ENCODE data around the gene CCDC9.
A peak's percentile ranks its signal among the peaks of the same experiment; 100 is the strongest.
"Not testable (repeated sequence)": the region's sequence is repeated elsewhere in the genome, so short reads cannot be mapped to it uniquely, and the experiment has no call there.

CCDC9 gene

GRCh38 chr19:47273313-47274070 is 17.2 kb downstream of the CCDC9 start:
- H3K27ac ChIP-seq (ENCODE audit: low read depth, low read length), result peak overlapping the region; percentile 100
- H3K9ac ChIP-seq (ENCODE audit: low read length), result peak overlapping the region; percentile 93
- peaks cover 12% of the 10 kb centered on the region for H3K4me1 ChIP-seq (ENCODE audit: control insufficient read depth, insufficient read depth, low read length)
- H3K36me3 ChIP-seq (ENCODE audit: control insufficient read depth, insufficient read depth, low read length), result peaks cover 12% of the 10 kb centered on the region
- peak overlapping the region; percentile 94 for H3K4me3 ChIP-seq (ENCODE audit: low read length)
- H3K27me3 ChIP-seq (ENCODE audit: control insufficient read depth, insufficient read depth, low read length), result no peaks in the 10 kb centered on the region

GRCh38 chr19:47274071-47274890 is 18.0 kb downstream of the CCDC9 start, which contains the start of gene INAFM1:
Gene INAFM1 (plus strand): TSS chr19:47274885. CDS start chr19:47274920, 35 bp downstream.
- Histone ChIP-seq H3K27me3 (ENCODE audit: control insufficient read depth, insufficient read depth, low read length) (no peaks in the 10 kb centered on the region), H3K27ac (ENCODE audit: low read depth, low read length) (peak within 1 kb of the TSS; percentile 100), H3K4me3 (ENCODE audit: low read length) (peak within 1 kb of the TSS; percentile 94), H3K9ac (ENCODE audit: low read length) (peak within 1 kb of the TSS; percentile 93), H3K36me3 (ENCODE audit: control insufficient read depth, insufficient read depth, low read length) (peaks cover 12% of the 10 kb centered on the region), H3K4me1 (ENCODE audit: control insufficient read depth, insufficient read depth, low read length) (peaks cover 12% of the 10 kb centered on the region)

DNA sequence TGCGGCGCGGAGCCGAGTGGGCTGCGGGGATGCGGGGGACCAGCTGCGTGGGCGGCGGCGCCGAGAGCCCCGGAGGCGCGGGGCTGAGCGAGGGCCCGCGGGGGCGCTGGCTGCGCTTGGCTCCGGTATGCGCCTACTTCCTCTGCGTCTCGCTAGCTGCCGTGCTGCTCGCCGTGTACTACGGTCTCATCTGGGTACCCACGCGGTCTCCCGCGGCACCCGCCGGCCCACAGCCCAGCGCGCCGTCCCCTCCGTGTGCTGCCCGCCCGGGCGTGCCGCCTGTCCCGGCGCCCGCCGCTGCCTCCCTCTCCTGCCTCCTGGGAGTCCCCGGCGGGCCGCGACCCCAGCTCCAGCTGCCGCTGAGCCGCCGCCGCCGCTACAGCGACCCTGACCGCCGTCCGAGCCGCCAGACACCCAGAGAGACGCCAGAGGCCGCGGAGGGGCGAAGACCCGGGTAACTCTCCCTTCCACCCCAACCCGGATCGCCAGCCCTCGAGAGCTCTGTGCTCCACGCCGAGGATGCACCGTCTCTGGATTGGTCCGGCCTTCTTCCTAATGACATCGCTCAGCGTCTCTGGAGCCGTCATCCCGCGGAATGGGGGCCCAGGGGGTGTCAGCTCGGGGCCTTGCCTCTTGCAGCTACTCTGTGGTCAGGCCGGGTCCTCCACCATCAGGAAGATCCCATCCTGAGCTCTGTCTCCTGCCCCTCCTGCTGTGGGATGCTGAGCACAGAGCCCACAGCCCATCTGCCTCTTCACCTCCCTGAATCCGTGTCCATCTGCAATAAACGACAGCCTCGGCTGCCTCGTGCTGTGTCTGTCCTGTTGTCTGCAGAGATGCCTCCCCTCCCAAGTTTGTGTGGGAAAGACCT is 18.8 kb downstream of the CCDC9 start:
- Histone ChIP-seq H3K27ac (ENCODE audit: low read depth, low read length) (peak overlapping the region; percentile 48), H3K4me3 (ENCODE audit: low read length) (peak overlapping the region; percentile 69), H3K27me3 (ENCODE audit: control insufficient read depth, insufficient read depth, low read length) (no peaks in the 10 kb centered on the region), H3K36me3 (ENCODE audit: control insufficient read depth, insufficient read depth, low read length) (peaks cover 10% of the 10 kb centered on the region), H3K9ac (ENCODE audit: low read length) (no peak overlapping the region), H3K4me1 (ENCODE audit: control insufficient read depth, insufficient read depth, low read length) (peaks cover 12% of the 10 kb centered on the region)

DNA sequence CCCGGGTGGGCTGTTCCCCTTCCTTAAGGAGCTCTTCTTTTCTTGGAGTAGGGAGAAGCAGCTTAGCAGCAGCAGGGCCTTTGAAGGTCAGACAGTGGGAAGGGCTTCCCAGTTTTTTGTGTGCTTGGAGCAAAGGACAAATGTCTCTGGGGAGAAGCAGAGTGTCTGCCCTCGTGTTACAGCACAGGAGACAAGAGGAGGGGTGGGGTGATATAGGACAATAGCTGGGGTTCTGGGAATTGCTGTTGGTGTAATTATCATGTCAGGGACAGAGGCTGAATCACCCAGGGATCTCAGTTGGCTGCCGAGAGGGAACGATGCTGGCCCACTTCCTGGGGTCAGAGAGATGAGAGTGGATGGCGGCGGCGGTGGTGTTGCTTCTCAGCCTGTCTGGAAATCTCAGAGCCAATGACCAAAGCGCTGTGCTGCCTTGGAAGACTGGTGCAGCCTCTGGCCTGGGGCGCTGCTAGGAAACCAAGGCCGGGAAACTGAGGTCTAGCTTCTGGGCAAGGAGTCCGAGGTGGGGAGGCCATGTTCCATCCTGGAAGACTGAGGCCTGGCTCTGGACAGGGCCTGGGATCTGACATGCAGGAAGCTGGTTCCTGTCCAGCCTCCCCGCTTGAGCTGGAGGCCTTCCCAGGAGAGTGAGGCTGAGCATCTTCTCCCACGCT is 19.6 kb downstream of the CCDC9 start:
- peaks cover 12% of the 10 kb centered on the region for H3K4me1 ChIP-seq (ENCODE audit: control insufficient read depth, insufficient read depth, low read length)
- peak overlapping the region; percentile 48 for H3K27ac ChIP-seq (ENCODE audit: low read depth, low read length)

GRCh38 chr19:47276513-47276912 is 20.2 kb downstream of the CCDC9 start:
- not testable (repeated sequence) for H3K4me3 ChIP-seq (ENCODE audit: low read length); H3K9ac ChIP-seq (ENCODE audit: low read length); H3K36me3 ChIP-seq (ENCODE audit: control insufficient read depth, insufficient read depth, low read length); H3K27me3 ChIP-seq (ENCODE audit: control insufficient read depth, insufficient read depth, low read length)
- H3K4me1 ChIP-seq (ENCODE audit: control insufficient read depth, insufficient read depth, low read length), result peaks cover 12% of the 10 kb centered on the region
- peak overlapping the region; percentile 48 for H3K27ac ChIP-seq (ENCODE audit: low read depth, low read length)

More for the DNA sequence above, 19.6 kb downstream of the CCDC9 start:
- H3K36me3 ChIP-seq (ENCODE audit: control insufficient read depth, insufficient read depth, low read length), result peaks cover 5% of the 10 kb centered on the region
- no peak overlapping the region for H3K9ac ChIP-seq (ENCODE audit: low read length)
- peak overlapping the region; percentile 2 for H3K4me3 ChIP-seq (ENCODE audit: low read length)
- H3K27me3 ChIP-seq (ENCODE audit: control insufficient read depth, insufficient read depth, low read length), result no peaks in the 10 kb centered on the region

- H3K27ac ChIP-seq (ENCODE audit: low read depth, low read length), result no peak overlapping the region
- H3K36me3 ChIP-seq (ENCODE audit: control insufficient read depth, insufficient read depth, low read length), result no peaks in the 10 kb centered on the region
- no peaks in the 10 kb centered on the region for H3K27me3 ChIP-seq (ENCODE audit: control insufficient read depth, insufficient read depth, low read length)
- H3K9ac ChIP-seq (ENCODE audit: low read length), result no peak overlapping the region
- peaks cover 11% of the 10 kb centered on the region for H3K4me1 ChIP-seq (ENCODE audit: control insufficient read depth, insufficient read depth, low read length)
- no peak overlapping the region for H3K4me3 ChIP-seq (ENCODE audit: low read length)
Observed at GRCh38 chr19:47280183-47280797, 24.0 kb downstream of the CCDC9 start.

- Histone ChIP-seq H3K9ac (ENCODE audit: low read length) (no peak overlapping the region), H3K4me3 (ENCODE audit: low read length) (no peak overlapping the region), H3K4me1 (ENCODE audit: control insufficient read depth, insufficient read depth, low read length) (no peaks in the 10 kb centered on the region), H3K36me3 (ENCODE audit: control insufficient read depth, insufficient read depth, low read length) (no peaks in the 10 kb centered on the region), H3K27ac (ENCODE audit: low read depth, low read length) (no peak overlapping the region), H3K27me3 (ENCODE audit: control insufficient read depth, insufficient read depth, low read length) (no peaks in the 10 kb centered on the region)
Observed at GRCh38 chr19:47283405-47284059, 27.2 kb downstream of the CCDC9 start.

DNA sequence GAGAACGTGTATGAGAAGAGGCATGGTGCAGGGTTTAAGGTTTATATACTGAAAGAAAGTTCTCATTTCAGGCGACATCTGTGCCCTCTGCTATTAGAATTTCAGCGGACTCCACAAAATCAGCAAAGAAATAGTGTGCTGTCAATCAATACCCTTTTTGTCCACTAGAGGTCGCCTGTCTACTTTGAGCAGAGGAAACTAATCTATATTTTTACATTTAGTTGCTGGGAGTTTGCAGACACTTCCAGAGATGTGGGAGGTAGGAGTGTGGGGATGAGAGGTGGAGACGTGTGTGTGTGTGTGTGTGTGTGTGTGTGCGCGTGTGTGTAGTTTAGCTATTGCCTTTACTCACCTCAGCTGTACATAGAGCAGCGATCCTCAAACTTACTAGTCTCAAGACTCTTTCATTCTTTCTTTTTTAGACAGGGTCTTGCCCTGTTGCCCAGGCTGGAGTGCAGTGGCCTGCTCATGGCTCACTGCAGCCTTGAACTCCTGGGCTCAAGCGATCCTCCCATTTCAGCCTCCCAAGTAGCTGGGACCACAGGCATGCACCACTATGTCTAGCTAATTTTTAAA is 28.1 kb downstream of the CCDC9 start:
- Histone ChIP-seq H3K4me3 (ENCODE audit: low read length) (no peak overlapping the region), H3K36me3 (ENCODE audit: control insufficient read depth, insufficient read depth, low read length) (no peaks in the 10 kb centered on the region), H3K4me1 (ENCODE audit: control insufficient read depth, insufficient read depth, low read length) (no peaks in the 10 kb centered on the region), H3K27ac (ENCODE audit: low read depth, low read length) (no peak overlapping the region), H3K9ac (ENCODE audit: low read length) (no peak overlapping the region), H3K27me3 (ENCODE audit: control insufficient read depth, insufficient read depth, low read length) (no peaks in the 10 kb centered on the region)

GRCh38 chr19:47296036-47296435 is 39.7 kb downstream of the CCDC9 start:
- Histone ChIP-seq H3K27ac (ENCODE audit: low read depth, low read length) (no peak overlapping the region), H3K36me3 (ENCODE audit: control insufficient read depth, insufficient read depth, low read length) (no peaks in the 10 kb centered on the region), H3K4me3 (ENCODE audit: low read length) (no peak overlapping the region), H3K9ac (ENCODE audit: low read length) (no peak overlapping the region), H3K4me1 (ENCODE audit: control insufficient read depth, insufficient read depth, low read length) (no peaks in the 10 kb centered on the region), H3K27me3 (ENCODE audit: control insufficient read depth, insufficient read depth, low read length) (no peaks in the 10 kb centered on the region)

- H3K9ac ChIP-seq (ENCODE audit: low read length); H3K27ac ChIP-seq (ENCODE audit: low read depth, low read length); H3K36me3 ChIP-seq (ENCODE audit: control insufficient read depth, insufficient read depth, low read length); H3K4me3 ChIP-seq (ENCODE audit: low read length); H3K27me3 ChIP-seq (ENCODE audit: control insufficient read depth, insufficient read depth, low read length); H3K4me1 ChIP-seq (ENCODE audit: control insufficient read depth, insufficient read depth, low read length): not testable (repeated sequence)
Observed at GRCh38 chr19:47300867-47301266, 44.5 kb downstream of the CCDC9 start.

GRCh38 chr19:47302249-47302648 is 45.9 kb downstream of the CCDC9 start:
- H3K4me3 ChIP-seq (ENCODE audit: low read length), result no peak overlapping the region
- H3K9ac ChIP-seq (ENCODE audit: low read length), result no peak overlapping the region
- H3K27me3 ChIP-seq (ENCODE audit: control insufficient read depth, insufficient read depth, low read length), result no peaks in the 10 kb centered on the region
- no peaks in the 10 kb centered on the region for H3K36me3 ChIP-seq (ENCODE audit: control insufficient read depth, insufficient read depth, low read length)
- no peak overlapping the region for H3K27ac ChIP-seq (ENCODE audit: low read depth, low read length)
- no peaks in the 10 kb centered on the region for H3K4me1 ChIP-seq (ENCODE audit: control insufficient read depth, insufficient read depth, low read length)

All from rectal smooth muscle tissue (tissue), 1 donor.